CD4-positive, CD25-positive, alpha-beta regulatory T cell (primary cell): ENCODE results near the gene SDR9C7. TPM values are rescaled to one million over a fixed set of nuclear protein-coding genes. Genes with fewer than 3 reads are reported as not detected.
"Not testable (repeated sequence)": the region's sequence is repeated elsewhere in the genome, so short reads cannot be mapped to it uniquely, and the experiment has no call there.

ENCODE experiments used
- ATAC-seq, 2 donors: fragments of 150-1000 bp; cut with Tn5 transposase; one replicate each; pipeline ENCODE4 v1.10.0; 2021; ENCODE audit warnings: low read depth in 2 of 2, moderate number of reproducible peaks in 2 of 2, moderate library complexity in 1 of 2
- DNase-seq, 3 donors: peaks; one replicate each; pipeline versions ENCODE4 v3.0.0 to v3.0.0-alpha.2; 2012 to 2022; ENCODE audit warnings: mixed read lengths in 1 of 3
- H3K27ac ChIP-seq: one replicate; pipeline ENCODE4 v1.7.0; 2013; ENCODE audit warnings: mild to moderate bottlenecking, low read length; ENCODE audit not compliant: insufficient read depth, poor library complexity, severe bottlenecking
- H3K27me3 ChIP-seq: one replicate; pipeline ENCODE4 v1.7.0; 2013; ENCODE audit warnings: low read length; ENCODE audit not compliant: control insufficient read depth, insufficient read depth
- H3K36me3 ChIP-seq: one replicate; pipeline ENCODE4 v1.7.0; 2013; ENCODE audit warnings: mild to moderate bottlenecking, low read length, moderate library complexity; ENCODE audit not compliant: control insufficient read depth, insufficient read depth
- H3K4me1 ChIP-seq: 2 replicates; pipeline ENCODE4 v1.7.0; 2013; ENCODE audit warnings: mild to moderate bottlenecking, low read length; ENCODE audit not compliant: insufficient read depth, control insufficient read depth, poor library complexity, severe bottlenecking
- H3K4me3 ChIP-seq: one replicate; pipeline ENCODE4 v1.7.0; 2013; ENCODE audit warnings: low read depth, mild to moderate bottlenecking, low read length, moderate library complexity
- H3K9me3 ChIP-seq, 2 experiments: 1 replicate in 1 of 2; 2 replicates in 1 of 2; pipeline ENCODE4 v1.7.0; 2013; ENCODE audit warnings: low read length in 2 of 2, mild to moderate bottlenecking in 1 of 2, moderate library complexity in 1 of 2; ENCODE audit not compliant: control insufficient read depth in 2 of 2
- H3K27ac Mint-ChIP-seq, 3 donors: one replicate each; pipeline ENCODE4 v1.8.0; 2020 to 2022; ENCODE audit warnings: mild to moderate bottlenecking in 3 of 3, mixed read lengths in 3 of 3, moderate library complexity in 2 of 3
- H3K27me3 Mint-ChIP-seq: one replicate; pipeline ENCODE4 v1.8.0; 2022; ENCODE audit warnings: mild to moderate bottlenecking, mixed read lengths
- H3K36me3 Mint-ChIP-seq: one replicate; pipeline ENCODE4 v1.8.0; 2020; ENCODE audit warnings: mixed read lengths
- H3K4me1 Mint-ChIP-seq, 4 donors: one replicate each; pipeline ENCODE4 v1.8.0; 2020 to 2022; ENCODE audit warnings: mixed read lengths in 4 of 4, mild to moderate bottlenecking in 1 of 4
- H3K4me3 Mint-ChIP-seq, 4 donors: one replicate each; pipeline ENCODE4 v1.8.0; 2020 to 2022; ENCODE audit warnings: mild to moderate bottlenecking in 4 of 4, mixed read lengths in 4 of 4, moderate library complexity in 3 of 4
- H3K9me3 Mint-ChIP-seq, 7 donors: one replicate each; pipeline ENCODE4 v1.8.0; 2020 to 2022; ENCODE audit warnings: mixed read lengths in 7 of 7, mild to moderate bottlenecking in 3 of 7, moderate library complexity in 2 of 7
- polyA plus RNA-seq, 4 donors: library from polyadenylated mRNA; unstranded; fragments of 300-500 nt; fragmentation: Illumina TruSeq; gene quantifications; one replicate each; pipeline ENCODE4 v1.2.3, GENCODE V29; 2021
- total RNA-seq: library from RNA; stranded (reverse); gene quantifications from one replicate; pipeline ENCODE4 v1.2.3, GENCODE V29; 2022

The SDR9C7 gene
- total and polyA plus RNA-seq, 5 donors from 2014 or later: not detected

DNA sequence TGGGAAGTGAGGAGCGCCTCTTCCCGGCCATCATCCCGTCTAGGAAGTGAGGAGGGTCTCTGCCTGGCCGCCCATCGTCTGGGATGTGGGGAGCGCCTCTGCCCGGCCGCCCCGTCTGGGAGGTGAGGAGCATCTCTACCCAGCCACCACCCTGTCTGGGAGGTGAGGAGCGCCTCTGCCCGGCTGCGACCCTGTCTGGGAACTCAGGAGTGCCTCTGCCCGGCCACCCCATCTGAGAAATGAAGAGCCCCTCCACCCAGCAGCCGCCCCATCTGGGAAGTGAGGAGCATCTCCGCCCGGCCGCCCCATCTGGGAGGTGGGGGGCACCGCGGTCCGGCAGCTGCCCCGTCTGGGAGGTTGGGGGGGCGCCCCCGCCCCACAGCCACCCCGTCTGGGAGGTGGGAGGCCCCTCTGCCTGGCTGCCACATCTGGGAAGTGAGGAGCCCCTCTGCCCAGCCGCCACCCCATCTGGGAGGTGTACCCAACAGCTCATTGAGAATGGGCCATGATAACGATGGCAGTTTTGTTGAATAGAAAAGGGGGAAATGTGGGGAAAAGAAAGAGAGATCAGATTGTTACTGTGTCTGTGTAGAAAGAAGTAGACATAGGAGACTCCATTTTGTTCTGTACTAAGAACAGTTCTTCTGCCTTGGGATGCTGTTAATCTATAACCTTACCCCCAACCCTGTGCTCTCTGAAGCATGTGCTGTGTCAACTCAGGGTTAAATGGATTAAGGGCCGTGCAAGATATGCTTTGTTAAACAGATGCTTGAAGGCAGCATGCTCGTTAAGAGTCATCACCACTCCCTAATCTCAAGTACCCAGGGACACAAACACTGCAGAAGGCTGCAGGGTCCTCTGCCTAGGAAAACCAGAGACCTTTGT is 54.7 kb downstream of the SDR9C7 start:
- not testable (repeated sequence) for H3K27ac Mint-ChIP-seq, H3K4me3 ChIP-seq, H3K36me3 ChIP-seq, DNase-seq, H3K36me3 Mint-ChIP-seq, H3K9me3 ChIP-seq, H3K4me3 Mint-ChIP-seq, H3K4me1 ChIP-seq, H3K4me1 Mint-ChIP-seq, ATAC-seq, H3K27ac ChIP-seq
- H3K27me3 ChIP-seq: peaks cover 16% of the 10 kb centered on the region
- H3K27me3 Mint-ChIP-seq: peaks cover 27% of the 10 kb centered on the region
- H3K9me3 Mint-ChIP-seq: peaks cover 1 to 22% (median 6%) of the 10 kb centered on the region in 7 donors

GRCh38 chr12:56878010-56878339 is 56.2 kb downstream of the SDR9C7 start:
- Histone ChIP-seq H3K27ac (no peak overlapping the region), H3K4me3 (no peak overlapping the region), H3K36me3 (no peaks in the 10 kb centered on the region), H3K9me3 (peaks cover 2 to 8% of the 10 kb centered on the region in 2 experiments), H3K27me3 (peaks cover 16% of the 10 kb centered on the region), H3K4me1 (no peaks in the 10 kb centered on the region)
- no peak overlapping the region for H3K4me3 Mint-ChIP-seq
- H3K36me3 Mint-ChIP-seq: no peaks in the 10 kb centered on the region
- DNase-seq (no peak), ATAC-seq (no peak)
- H3K9me3 Mint-ChIP-seq: peaks cover 1 to 14% (median 6%) of the 10 kb centered on the region in 7 donors
- no peaks in the 10 kb centered on the region for H3K4me1 Mint-ChIP-seq
- peaks cover 23% of the 10 kb centered on the region for H3K27me3 Mint-ChIP-seq
- no peak overlapping the region for H3K27ac Mint-ChIP-seq

- peaks cover 1 to 12% (median 6%) of the 10 kb centered on the region in 7 donors for H3K9me3 Mint-ChIP-seq
- H3K9me3 ChIP-seq: peaks cover 2 to 7% of the 10 kb centered on the region in 2 experiments
- H3K4me1 Mint-ChIP-seq: no peaks in the 10 kb centered on the region
- H3K27me3 Mint-ChIP-seq: peaks cover 27% of the 10 kb centered on the region
- no peak overlapping the region for H3K27ac Mint-ChIP-seq
- DNase-seq: no peak
- H3K4me3 Mint-ChIP-seq: no peak overlapping the region
- peaks cover 16% of the 10 kb centered on the region for H3K27me3 ChIP-seq
- no peak for ATAC-seq
- no peak overlapping the region for H3K27ac ChIP-seq
- H3K4me3 ChIP-seq: no peak overlapping the region
- H3K36me3 Mint-ChIP-seq: no peaks in the 10 kb centered on the region
- no peaks in the 10 kb centered on the region for H3K4me1 ChIP-seq
- no peaks in the 10 kb centered on the region for H3K36me3 ChIP-seq
These were observed 56.8 kb downstream of the SDR9C7 start for GRCh38 chr12:56877195-56878009.

DNA sequence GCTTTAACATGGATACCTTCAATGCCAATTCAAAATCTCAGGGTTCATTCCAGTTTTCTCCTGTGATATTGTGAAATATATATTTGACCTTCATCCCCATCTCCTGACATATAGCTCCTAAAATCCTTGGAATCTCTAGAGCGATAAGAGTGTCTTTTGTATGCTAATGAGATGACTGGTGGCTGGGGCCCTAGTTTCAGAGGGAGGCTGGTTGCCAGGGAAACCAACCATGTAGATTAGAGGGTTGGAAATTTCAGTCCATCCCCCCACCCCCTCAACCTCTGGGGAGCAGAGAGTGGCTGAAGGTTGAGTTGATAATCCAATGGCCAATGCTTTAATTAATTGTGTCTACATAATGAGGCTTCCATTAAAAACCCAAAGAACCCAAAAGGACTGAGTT is 59.4 kb downstream of the SDR9C7 start:
- no peaks in the 10 kb centered on the region for H3K36me3 ChIP-seq
- ATAC-seq (no peak), DNase-seq (no peak)
- no peaks in the 10 kb centered on the region for H3K9me3 ChIP-seq
- H3K4me1 Mint-ChIP-seq: no peaks in the 10 kb centered on the region
- H3K4me1 ChIP-seq: no peaks in the 10 kb centered on the region
- peaks cover 34% of the 10 kb centered on the region for H3K27me3 Mint-ChIP-seq
- H3K27ac Mint-ChIP-seq: no peak overlapping the region
- peaks cover 14% of the 10 kb centered on the region for H3K27me3 ChIP-seq
- H3K36me3 Mint-ChIP-seq: no peaks in the 10 kb centered on the region
- H3K27ac ChIP-seq: no peak overlapping the region
- H3K4me3 ChIP-seq: no peak overlapping the region
- H3K4me3 Mint-ChIP-seq: no peak overlapping the region
- H3K9me3 Mint-ChIP-seq: peaks cover 0 to 7% (median 0%) of the 10 kb centered on the region in 7 donors

GRCh38 chr12:56873382-56873781 is 60.8 kb downstream of the SDR9C7 start:
- peaks cover 39% of the 10 kb centered on the region for H3K27me3 Mint-ChIP-seq
- Histone ChIP-seq H3K9me3 (no peaks in the 10 kb centered on the region), H3K4me3 (no peak overlapping the region), H3K4me1 (no peaks in the 10 kb centered on the region), H3K27ac (no peak overlapping the region), H3K36me3 (no peaks in the 10 kb centered on the region), H3K27me3 (peaks cover 14% of the 10 kb centered on the region)
- H3K36me3 Mint-ChIP-seq: no peaks in the 10 kb centered on the region
- peaks cover 0 to 4% (median 0%) of the 10 kb centered on the region in 4 donors for H3K4me1 Mint-ChIP-seq
- H3K9me3 Mint-ChIP-seq: peaks cover 0 to 9% (median 0%) of the 10 kb centered on the region in 7 donors
- H3K27ac Mint-ChIP-seq: no peak overlapping the region
- DNase-seq (no peak), ATAC-seq (no peak)
- no peak overlapping the region for H3K4me3 Mint-ChIP-seq

Other genes with a start within 250 kb of the SDR9C7 start
- gene PTGES3, start 246.1 kb downstream of the SDR9C7 start, total RNA-seq: 128 TPM
- 100 to 1,000 TPM; 276 to 321 (median 303) TPM for gene PTGES3, start 246.1 kb downstream of the SDR9C7 start, polyA plus RNA-seq
- 920 TPM for gene NACA, start 209.1 kb downstream of the SDR9C7 start, total RNA-seq
- gene NACA, start 209.1 kb downstream of the SDR9C7 start, polyA plus RNA-seq: 1,000 to 10,000 TPM; 1,082 to 1,280 (median 1,145) TPM
- gene PRIM1, start 182.1 kb downstream of the SDR9C7 start, total RNA-seq: 15.1 TPM
- gene PRIM1, start 182.1 kb downstream of the SDR9C7 start, polyA plus RNA-seq: 10 to 100 TPM; 34.8 to 46.1 (median 36.9) TPM
- gene HSD17B6, start 171.1 kb downstream of the SDR9C7 start, total RNA-seq: not detected
- gene HSD17B6, start 171.1 kb downstream of the SDR9C7 start, polyA plus RNA-seq: under 1 TPM; 0.37 to 0.97 (median 0.89) TPM
- gene RDH16, start 23.2 kb upstream of the SDR9C7 start, total RNA-seq: 0.79 TPM
- gene RDH16, start 23.2 kb upstream of the SDR9C7 start, polyA plus RNA-seq: under 1 TPM in 3 of 4 donors, not detected in 1; 0.10 to 0.56 (median 0.55) TPM
- gene ZBTB39, start 72.1 kb upstream of the SDR9C7 start, total RNA-seq: 8.6 TPM
- gene ZBTB39, start 72.1 kb upstream of the SDR9C7 start, polyA plus RNA-seq: 1 to 10 TPM; 1.5 to 1.8 (median 1.7) TPM
- gene TAC3, start 82.1 kb upstream of the SDR9C7 start, total RNA-seq: not detected
- gene TAC3, start 82.1 kb upstream of the SDR9C7 start, polyA plus RNA-seq: not detected
- gene MYO1A, start 115.7 kb upstream of the SDR9C7 start, total RNA-seq: 0.32 TPM
- gene MYO1A, start 115.7 kb upstream of the SDR9C7 start, polyA plus RNA-seq: under 1 TPM in 1 of 4 donors, not detected in 3; 0.38 TPM
- gene NEMP1, start 144.4 kb upstream of the SDR9C7 start, total RNA-seq: 14.7 TPM
- gene NEMP1, start 144.4 kb upstream of the SDR9C7 start, polyA plus RNA-seq: 1 to 10 TPM; 3.1 to 7.1 (median 4.7) TPM
- 7.5 TPM for gene NAB2, start 154.7 kb upstream of the SDR9C7 start, total RNA-seq
- 1 to 10 TPM in 2 of 4 donors, under 1 TPM in 2; 0.31 to 1.2 (median 0.90) TPM for gene NAB2, start 154.7 kb upstream of the SDR9C7 start, polyA plus RNA-seq
- 215 TPM for gene STAT6, start 177.0 kb upstream of the SDR9C7 start, total RNA-seq
- gene STAT6, start 177.0 kb upstream of the SDR9C7 start, polyA plus RNA-seq: 10 to 100 TPM; 69.2 to 81.6 (median 76.4) TPM
- gene LRP1, start 194.1 kb upstream of the SDR9C7 start, total RNA-seq: 3.9 TPM
- gene LRP1, start 194.1 kb upstream of the SDR9C7 start, polyA plus RNA-seq: under 1 TPM in 3 of 4 donors, not detected in 1; 0.13 to 0.24 (median 0.18) TPM
- gene LRP1-AS, start 213.2 kb upstream of the SDR9C7 start, total RNA-seq: not detected
- gene LRP1-AS, start 213.2 kb upstream of the SDR9C7 start, polyA plus RNA-seq: not detected